ENCODE results near the gene GRM4. TPM values are rescaled to one million over a fixed set of nuclear protein-coding genes. Genes with fewer than 3 reads are reported as not detected.

Gene GRM4
- total RNA-seq, 4 donors from 2014 or later: not detected

GRCh38 chr6:34177181-34177591 is 31.3 kb upstream of the GRM4 start:
- no peak for DNase-seq
- Histone ChIP-seq H3K27ac (no peak overlapping the region), H3K9me3 (no peaks in the 10 kb centered on the region)

GRCh38 chr6:34176261-34177031 is 30.6 kb upstream of the GRM4 start:
- intact Hi-C loops (cut with DNase I): no loop called here
- H3K4me1 ChIP-seq: peaks cover 6 to 41% (median 11%) of the 10 kb centered on the region in 3 donors
- no peaks in the 10 kb centered on the region for H3K9me3 ChIP-seq
- no peak overlapping the region for H3K27ac ChIP-seq
- no peak for DNase-seq
- WGBS, 2 donors: 66 to 82% methylated on average over 6 of the region's 9 CpGs
- TF ChIP-seq CTCF (IDR thresholded peaks at IDR 0.05) (no peak), POLR2A (IDR thresholded peaks at IDR 0.05) (no peak)
- H3K4me3 ChIP-seq: no peak overlapping the region
- peaks cover 0 to 5% (median 0%) of the 10 kb centered on the region in 4 donors for H3K27me3 ChIP-seq
- H3K36me3 ChIP-seq: no peaks in the 10 kb centered on the region

More at GRCh38 chr6:34177181-34177591, 31.3 kb upstream of the GRM4 start:
- intact Hi-C loops (cut with DNase I): no loop called here
- peaks cover 6 to 39% (median 11%) of the 10 kb centered on the region in 3 donors for H3K4me1 ChIP-seq
- no peaks in the 10 kb centered on the region for H3K36me3 ChIP-seq
- peaks cover 0 to 5% (median 0%) of the 10 kb centered on the region in 4 donors for H3K27me3 ChIP-seq
- TF ChIP-seq POLR2A (IDR thresholded peaks at IDR 0.05) (no peak), CTCF (IDR thresholded peaks at IDR 0.05) (no peak)
- 83% methylated on average over 1 of the region's 5 CpGs; no CpG with 5 or more reads in 1 of the 2 donors for WGBS, 2 donors
- no peak overlapping the region for H3K4me3 ChIP-seq

- intact Hi-C loops (cut with DNase I): no loop called here
- Histone ChIP-seq H3K36me3 (no peaks in the 10 kb centered on the region), H3K27ac (no peak overlapping the region), H3K9me3 (no peaks in the 10 kb centered on the region), H3K4me1 (peaks cover 6 to 35% (median 10%) of the 10 kb centered on the region in 3 donors), H3K4me3 (no peak overlapping the region), H3K27me3 (peaks cover 0 to 5% (median 0%) of the 10 kb centered on the region in 4 donors)
- WGBS, 2 donors: 82 to 96% methylated on average over 2 of the region's 3 CpGs
- DNase-seq: no peak
- TF ChIP-seq POLR2A (IDR thresholded peaks at IDR 0.05) (no peak), CTCF (IDR thresholded peaks at IDR 0.05) (no peak)
Measured at GRCh38 chr6:34174846-34175399, 29.0 kb upstream of the GRM4 start.

- TF ChIP-seq CTCF (IDR thresholded peaks at IDR 0.05) (no peak), POLR2A (IDR thresholded peaks at IDR 0.05) (no peak)
- Histone ChIP-seq H3K4me1 (peaks cover 0 to 23% (median 0%) of the 10 kb centered on the region in 3 donors), H3K9me3 (no peaks in the 10 kb centered on the region), H3K27ac (no peak overlapping the region), H3K4me3 (no peak overlapping the region), H3K27me3 (no peaks in the 10 kb centered on the region), H3K36me3 (no peaks in the 10 kb centered on the region)
- WGBS, 2 donors: 40 to 54% methylated on average over 4 to 6 of the region's 9 CpGs
- intact Hi-C loops (cut with DNase I): no loop called here
- DNase-seq: no peak
Measured at GRCh38 chr6:34172961-34173775, 27.3 kb upstream of the GRM4 start.
